ENCODE data around the gene SDK2.

DNA sequence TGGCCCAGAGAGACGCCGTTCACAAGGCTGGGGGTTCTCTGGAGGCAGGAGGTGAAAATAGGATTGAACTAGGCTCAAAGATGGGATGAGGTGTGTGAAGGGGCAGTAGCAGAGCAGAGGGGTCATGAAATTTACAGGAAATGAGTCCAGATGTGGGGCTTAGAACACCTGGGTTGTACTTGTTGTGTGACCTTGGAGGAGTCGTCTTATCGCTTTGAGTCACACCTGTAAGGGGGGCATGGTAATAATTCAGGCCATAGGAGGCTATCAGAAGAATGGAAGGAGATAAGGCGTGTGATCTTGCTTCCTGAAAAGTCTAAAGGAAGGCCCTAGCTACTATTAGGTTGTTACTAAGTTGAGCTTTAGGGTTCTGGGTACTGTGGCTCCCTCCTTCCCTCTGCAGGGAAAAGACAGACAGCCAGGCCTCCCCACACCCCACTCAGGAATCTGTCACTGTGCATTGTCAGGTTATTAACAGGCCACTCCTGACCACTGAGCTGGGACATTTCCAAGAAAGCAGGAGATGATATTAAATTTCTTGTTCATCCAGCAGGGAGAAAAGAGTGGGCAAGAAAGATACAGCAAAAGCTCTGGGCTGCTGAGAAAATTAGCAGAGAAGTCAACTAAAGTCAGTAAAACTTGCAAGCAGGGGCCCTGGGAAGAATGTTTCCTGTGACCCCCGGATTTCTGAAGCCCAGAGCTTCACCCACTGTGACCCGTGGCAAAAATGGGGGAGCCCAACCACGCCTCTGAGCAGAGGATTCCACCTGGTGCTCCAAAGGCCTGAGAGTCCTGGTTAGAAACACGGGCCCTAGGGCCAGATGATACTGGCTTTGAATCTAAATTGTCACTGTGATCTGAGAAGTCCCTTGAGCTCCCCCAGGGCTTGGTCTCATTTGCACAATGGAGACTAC is 326.5 kb downstream of the SDK2 start:
- TF ChIP-seq POLR2A (IDR thresholded peaks at IDR 0.05; ENCODE audit: low read depth, low read length) (no peak), POLR2AphosphoS5 (IDR thresholded peaks at IDR 0.05; ENCODE audit: low read depth, low read length) (no peak), TAF1 (IDR thresholded peaks at IDR 0.05; ENCODE audit: low read depth, low read length) (no peak), SPI1 (IDR thresholded peaks at IDR 0.05; ENCODE audit: low read depth, low read length) (no peak), PAX5 (IDR thresholded peaks at IDR 0.05; ENCODE audit: insufficient read depth, low read length, severe bottlenecking) (no peak)
